ENCODE results near the gene FMNL2. TPM values are rescaled to one million over a fixed set of nuclear protein-coding genes. Genes with fewer than 3 reads are reported as not detected.

FMNL2 gene
- total RNA-seq, 1 donor from 2014 or later = 12.0 TPM

DNA sequence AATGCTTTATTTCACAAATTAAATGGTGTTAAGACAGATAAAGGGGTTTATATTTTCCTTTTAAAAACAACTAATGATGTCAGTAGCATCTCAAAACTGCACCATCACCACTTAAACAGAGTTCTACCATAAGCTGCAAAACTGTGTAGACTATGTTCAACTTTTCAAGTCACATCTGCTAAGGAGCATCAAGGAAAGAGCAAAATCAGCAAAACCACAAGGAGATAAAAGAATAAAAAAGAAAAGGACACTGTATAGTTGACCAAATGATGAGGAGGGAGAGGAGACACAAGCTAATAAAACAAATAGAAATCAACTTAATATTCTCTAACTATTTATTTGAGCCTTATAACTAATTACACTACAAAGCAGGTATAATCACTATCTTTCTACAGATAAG is 348.4 kb downstream of the FMNL2 start:
- intact Hi-C loops (cut with DNase I) = no loop called here
- Histone ChIP-seq H3K36me3 (peaks cover 21 to 22% of the 10 kb centered on the region in 2 donors), H3K27ac (no peak overlapping the region), H3K9me3 (no peaks in the 10 kb centered on the region), H3K4me1 (no peaks in the 10 kb centered on the region), H3K27me3 (no peaks in the 10 kb centered on the region), H3K4me3 (no peak overlapping the region)
- DNase-seq (ENCODE audit: low spot score in 2 of 2) = no peak
- TF ChIP-seq, protein P1, sequence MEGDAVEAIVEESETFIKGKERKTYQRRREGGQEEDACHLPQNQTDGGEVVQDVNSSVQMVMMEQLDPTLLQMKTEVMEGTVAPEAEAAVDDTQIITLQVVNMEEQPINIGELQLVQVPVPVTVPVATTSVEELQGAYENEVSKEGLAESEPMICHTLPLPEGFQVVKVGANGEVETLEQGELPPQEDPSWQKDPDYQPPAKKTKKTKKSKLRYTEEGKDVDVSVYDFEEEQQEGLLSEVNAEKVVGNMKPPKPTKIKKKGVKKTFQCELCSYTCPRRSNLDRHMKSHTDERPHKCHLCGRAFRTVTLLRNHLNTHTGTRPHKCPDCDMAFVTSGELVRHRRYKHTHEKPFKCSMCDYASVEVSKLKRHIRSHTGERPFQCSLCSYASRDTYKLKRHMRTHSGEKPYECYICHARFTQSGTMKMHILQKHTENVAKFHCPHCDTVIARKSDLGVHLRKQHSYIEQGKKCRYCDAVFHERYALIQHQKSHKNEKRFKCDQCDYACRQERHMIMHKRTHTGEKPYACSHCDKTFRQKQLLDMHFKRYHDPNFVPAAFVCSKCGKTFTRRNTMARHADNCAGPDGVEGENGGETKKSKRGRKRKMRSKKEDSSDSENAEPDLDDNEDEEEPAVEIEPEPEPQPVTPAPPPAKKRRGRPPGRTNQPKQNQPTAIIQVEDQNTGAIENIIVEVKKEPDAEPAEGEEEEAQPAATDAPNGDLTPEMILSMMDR (IDR thresholded peaks at IDR 0.05) = no peak

DNA sequence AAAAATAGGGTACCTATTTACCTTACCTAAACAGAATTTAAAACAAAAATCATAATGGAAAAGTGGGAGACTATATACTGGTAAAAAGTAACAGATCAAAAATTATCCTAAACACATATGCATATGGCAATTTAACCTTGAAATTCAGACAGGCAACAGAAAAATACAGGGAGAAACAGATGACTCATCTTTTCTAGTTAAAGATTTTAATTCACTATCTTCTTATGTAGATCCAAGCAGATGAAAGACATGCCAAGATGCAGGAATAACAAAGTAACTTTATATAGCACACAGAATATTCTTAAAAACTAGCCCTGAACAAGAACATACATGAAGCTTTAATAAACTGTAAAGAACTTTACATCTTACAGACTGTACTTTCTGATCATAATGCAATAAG is 351.3 kb downstream of the FMNL2 start:
- H3K27me3 ChIP-seq = no peaks in the 10 kb centered on the region
- H3K4me3 ChIP-seq = no peak overlapping the region
- TF ChIP-seq, protein P1 (IDR thresholded peaks at IDR 0.05) = no peak
- H3K9me3 ChIP-seq = no peaks in the 10 kb centered on the region
- no peak for DNase-seq (ENCODE audit: low spot score in 2 of 2)
- peaks cover 0 to under 1% of the 10 kb centered on the region in 2 donors for H3K36me3 ChIP-seq
- intact Hi-C loops (cut with DNase I) = no loop called here
- no peak overlapping the region for H3K27ac ChIP-seq
- no peaks in the 10 kb centered on the region for H3K4me1 ChIP-seq

DNA sequence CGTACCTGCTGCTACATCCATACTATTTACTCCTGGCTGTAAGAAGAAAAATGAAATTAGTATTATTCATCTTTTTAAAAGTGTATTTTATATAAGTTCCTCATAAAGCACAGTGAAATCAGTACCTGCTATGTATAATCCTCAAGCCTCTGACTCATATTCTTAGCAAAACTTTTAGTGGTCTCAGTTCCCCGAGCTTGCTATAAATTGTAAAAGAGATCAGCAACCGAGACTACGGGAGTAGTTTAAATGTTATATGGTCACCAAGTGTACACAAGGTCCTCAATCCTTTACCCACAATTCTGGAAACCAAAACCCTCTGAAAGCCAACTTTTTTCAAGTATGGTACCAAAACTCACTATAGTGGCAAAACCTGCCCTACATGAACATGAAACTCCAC is 358.1 kb downstream of the FMNL2 start:
- Histone ChIP-seq H3K27ac (no peak overlapping the region), H3K4me1 (no peaks in the 10 kb centered on the region), H3K4me3 (no peak overlapping the region), H3K9me3 (no peaks in the 10 kb centered on the region), H3K27me3 (no peaks in the 10 kb centered on the region), H3K36me3 (peaks cover 6 to 18% of the 10 kb centered on the region in 2 donors)
- intact Hi-C loops (cut with DNase I) = no loop called here
- TF ChIP-seq, protein P1 (IDR thresholded peaks at IDR 0.05) = no peak
- DNase-seq (ENCODE audit: low spot score in 2 of 2) = no peak

DNA sequence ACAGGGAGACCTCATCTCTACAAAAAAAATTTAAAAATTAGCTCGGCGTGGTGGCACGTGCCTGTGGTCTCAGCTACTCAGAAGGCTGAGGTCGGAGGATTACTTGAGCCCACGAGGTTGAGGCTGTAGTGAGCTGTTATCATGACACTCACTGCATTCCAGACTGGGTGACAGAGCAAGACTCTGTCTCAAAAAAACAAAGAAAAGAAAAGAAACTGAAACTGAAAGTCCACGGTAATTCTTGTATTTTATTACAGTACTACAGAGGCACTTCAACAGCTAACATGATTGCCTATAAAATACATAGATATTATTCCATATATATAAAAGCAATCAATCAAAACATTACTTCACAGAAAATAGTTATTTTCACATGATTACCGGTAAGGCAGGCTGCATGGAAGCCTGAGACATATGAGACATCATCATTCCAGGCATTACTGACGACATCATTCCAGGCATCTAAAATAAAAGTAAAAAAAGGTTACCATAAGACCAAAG is 359.2 kb downstream of the FMNL2 start:
- peaks cover 6 to 18% of the 10 kb centered on the region in 2 donors for H3K36me3 ChIP-seq
- H3K4me1 ChIP-seq = no peaks in the 10 kb centered on the region
- TF ChIP-seq, protein P1 (IDR thresholded peaks at IDR 0.05) = no peak
- H3K27me3 ChIP-seq = no peaks in the 10 kb centered on the region
- peak overlapping the region in 1 of 2 donors; percentile 45 for H3K4me3 ChIP-seq
- H3K9me3 ChIP-seq = no peaks in the 10 kb centered on the region
- DNase-seq (ENCODE audit: low spot score in 2 of 2) = no peak
- intact Hi-C loops (cut with DNase I) = loop anchor here (1.0 kb wide), 1 partner anchor 23 kb away; the partner anchor contains the start of gene PRPF40A
- H3K27ac ChIP-seq = no peak overlapping the region

DNA sequence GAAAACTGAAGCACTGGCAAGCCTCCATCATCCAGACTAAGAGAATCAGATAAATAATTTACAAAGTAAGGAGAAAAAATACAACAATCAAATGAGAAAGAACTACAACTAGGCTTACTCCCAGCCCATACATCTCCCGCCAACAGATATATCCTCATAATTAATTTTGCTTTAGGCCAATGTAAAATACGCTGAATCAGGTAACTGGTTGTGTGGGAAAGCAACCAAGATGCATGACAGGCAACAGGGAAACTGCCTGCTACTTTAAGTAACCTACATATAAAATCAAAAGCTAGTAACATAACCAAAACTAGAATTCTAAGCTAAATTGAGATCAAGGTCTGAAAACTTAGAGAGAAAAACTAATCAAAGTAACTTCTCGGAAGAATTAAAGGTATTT is 360.8 kb downstream of the FMNL2 start:
- Histone ChIP-seq H3K9me3 (no peaks in the 10 kb centered on the region), H3K36me3 (peaks cover 6 to 18% of the 10 kb centered on the region in 2 donors), H3K4me3 (no peak overlapping the region), H3K27me3 (no peaks in the 10 kb centered on the region), H3K4me1 (no peaks in the 10 kb centered on the region), H3K27ac (no peak overlapping the region)
- intact Hi-C loops (cut with DNase I) = no loop called here
- no peak for DNase-seq (ENCODE audit: low spot score in 2 of 2)
- TF ChIP-seq, protein P1 (IDR thresholded peaks at IDR 0.05) = no peak

DNA sequence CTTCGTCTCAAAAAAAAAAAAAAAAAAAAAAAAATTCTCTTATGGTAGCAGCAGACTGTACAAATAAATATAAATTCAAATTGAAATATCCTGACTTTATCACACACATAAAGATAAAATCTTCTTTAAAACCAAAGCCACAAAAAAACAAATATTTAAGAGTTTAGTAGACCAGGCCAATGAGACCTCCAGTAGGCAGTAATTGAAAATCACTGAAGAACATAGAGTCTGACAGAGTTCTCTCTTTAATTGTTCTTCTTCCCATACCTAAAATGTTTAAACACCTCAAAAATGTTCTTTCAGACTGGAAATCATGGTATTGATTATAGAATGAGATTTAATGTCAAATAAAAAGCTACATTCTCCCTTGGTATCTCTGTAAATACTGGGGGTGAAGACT is 361.5 kb downstream of the FMNL2 start:
- Histone ChIP-seq H3K36me3 (peaks cover 6 to 19% of the 10 kb centered on the region in 2 donors), H3K27ac (no peak overlapping the region), H3K4me3 (no peak overlapping the region), H3K9me3 (no peaks in the 10 kb centered on the region), H3K27me3 (no peaks in the 10 kb centered on the region), H3K4me1 (no peaks in the 10 kb centered on the region)
- intact Hi-C loops (cut with DNase I) = no loop called here
- TF ChIP-seq, protein P1 (IDR thresholded peaks at IDR 0.05) = no peak
- no peak for DNase-seq (ENCODE audit: low spot score in 2 of 2)
